Sigmoid colon (tissue), 7 donors: ENCODE data around the gene NFIA. TPM values are rescaled to one million over a fixed set of nuclear protein-coding genes. Genes with fewer than 3 reads are reported as not detected.

Experiments
- DNase-seq: peaks from one replicate; pipeline ENCODE4 v3.0.0-alpha.2; 2019
- H3K27ac ChIP-seq, 4 donors: fragments of 200-600 bp; sonication (generic); one replicate each; pipeline ENCODE4 v1.5.1; 2016 to 2019; ENCODE audit warnings: mild to moderate bottlenecking in 1 of 4
- H3K27me3 ChIP-seq, 3 donors: fragments of 200-600 bp; sonication (generic); one replicate each; pipeline ENCODE4 v1.5.1; 2019; ENCODE audit warnings: mild to moderate bottlenecking in 1 of 3
- H3K36me3 ChIP-seq, 4 donors: fragments of 200-600 bp; sonication (generic); one replicate each; pipeline ENCODE4 v1.5.1; 2016 to 2019
- H3K4me1 ChIP-seq, 4 donors: fragments of 200-600 bp; sonication (generic); one replicate each; pipeline ENCODE4 v1.5.1; 2017 to 2019
- H3K4me3 ChIP-seq, 4 donors: fragments of 200-600 bp; sonication (generic); one replicate each; pipeline ENCODE4 v1.5.1; 2017 to 2019; ENCODE audit warnings: mild to moderate bottlenecking in 2 of 4, moderate library complexity in 1 of 4
- H3K9me3 ChIP-seq, 4 donors: fragments of 200-600 bp in 3 of 4; sonication (generic) in 3 of 4; one replicate each; pipeline versions ENCODE4 v1.5.1 to v1.6.1; 2013 to 2019
- EP300 ChIP-seq, 4 donors: sonication (generic); formaldehyde crosslinking; IDR thresholded peaks; one replicate each; pipeline ENCODE4 v1.6.1; 2017; ENCODE audit warnings: antibody characterized with exemption in 4 of 4
- POLR2A ChIP-seq, 2 donors: fragments of 450-650 bp; IDR thresholded peaks; one replicate each; pipeline ENCODE4 v1.6.1; 2016; ENCODE audit warnings: antibody characterized with exemption in 2 of 2, mild to moderate bottlenecking in 2 of 2, moderate library complexity in 2 of 2
- POLR2AphosphoS5 ChIP-seq, 4 donors: sonication (generic); formaldehyde crosslinking; IDR thresholded peaks; one replicate each; pipeline ENCODE4 v1.6.1; 2017; ENCODE audit warnings: antibody characterized with exemption in 4 of 4
- WGBS, 2 donors: extraction: QIAGEN DNeasy Blood & Tissue Kit; methylation state at CpG; one replicate each; pipeline ENCODE4 v1.1.7; 2013; 5-methylcytosine and 5-hydroxymethylcytosine counted together
- intact Hi-C: fragments of 100-400 bp; cut with DNase I; formaldehyde crosslinking; loops from one replicate; pipeline ENCODE4 v1.15.1; 2023
- polyA plus RNA-seq, 3 donors: library from polyadenylated mRNA; stranded (reverse); fragments of 200-250 nt; gene quantifications; one replicate each; pipeline ENCODE4 v1.2.3, GENCODE V29; 2013
- total RNA-seq, 4 donors: library from RNA; depleted of rRNA; stranded (reverse); fragments of >200 nt; gene quantifications; one replicate each; pipeline ENCODE4 v1.1.0, GENCODE V29; 2016
- TF ChIP-seq, protein P1 (sequence below), 4 experiments: fragments of 450-650 bp in 3 of 4; fragments of 200-600 bp in 1 of 4; IDR thresholded peaks; one replicate each; pipeline ENCODE4 v1.5.1; 2016 to 2019; ENCODE audit warnings: antibody characterized with exemption in 4 of 4, mild to moderate bottlenecking in 3 of 4, moderate library complexity in 2 of 4
- donor health status: healthy with polysubstance abuse.
- donor health status: Bipolar disorder and iron deficiency.
- donor health status: healthy.

Gene NFIA
- total and polyA plus RNA-seq, 7 donors: 2.3 to 154 (median 79.7) TPM

DNA sequence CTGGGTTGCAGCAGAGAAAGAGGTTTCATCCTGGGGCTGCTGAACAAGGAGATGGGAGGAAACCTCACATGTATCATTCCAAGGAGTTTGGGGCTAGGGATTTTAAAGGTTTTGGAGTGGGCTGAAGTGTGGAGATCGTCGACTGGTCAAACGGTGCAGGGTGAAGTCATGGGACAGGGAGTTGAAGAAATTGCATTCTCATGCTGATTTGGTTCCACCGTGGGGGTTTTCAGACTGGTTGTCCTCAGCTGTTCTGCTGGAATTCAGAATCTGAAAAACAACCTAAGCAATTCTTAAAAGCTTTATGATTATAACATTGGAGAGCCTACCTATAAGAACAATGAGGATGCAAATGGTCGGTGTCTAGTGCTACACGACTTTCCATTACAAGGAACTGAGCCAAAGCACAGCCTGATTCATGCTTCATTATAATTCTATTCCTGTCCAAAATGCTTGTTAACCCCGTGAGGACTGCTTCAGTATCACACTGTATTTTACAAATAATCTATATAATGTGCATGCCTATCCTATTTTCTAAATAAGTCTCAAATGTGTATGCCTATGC, 399.9 kb downstream of the NFIA start:
- no peak for DNase-seq
- TF ChIP-seq, protein P1, sequence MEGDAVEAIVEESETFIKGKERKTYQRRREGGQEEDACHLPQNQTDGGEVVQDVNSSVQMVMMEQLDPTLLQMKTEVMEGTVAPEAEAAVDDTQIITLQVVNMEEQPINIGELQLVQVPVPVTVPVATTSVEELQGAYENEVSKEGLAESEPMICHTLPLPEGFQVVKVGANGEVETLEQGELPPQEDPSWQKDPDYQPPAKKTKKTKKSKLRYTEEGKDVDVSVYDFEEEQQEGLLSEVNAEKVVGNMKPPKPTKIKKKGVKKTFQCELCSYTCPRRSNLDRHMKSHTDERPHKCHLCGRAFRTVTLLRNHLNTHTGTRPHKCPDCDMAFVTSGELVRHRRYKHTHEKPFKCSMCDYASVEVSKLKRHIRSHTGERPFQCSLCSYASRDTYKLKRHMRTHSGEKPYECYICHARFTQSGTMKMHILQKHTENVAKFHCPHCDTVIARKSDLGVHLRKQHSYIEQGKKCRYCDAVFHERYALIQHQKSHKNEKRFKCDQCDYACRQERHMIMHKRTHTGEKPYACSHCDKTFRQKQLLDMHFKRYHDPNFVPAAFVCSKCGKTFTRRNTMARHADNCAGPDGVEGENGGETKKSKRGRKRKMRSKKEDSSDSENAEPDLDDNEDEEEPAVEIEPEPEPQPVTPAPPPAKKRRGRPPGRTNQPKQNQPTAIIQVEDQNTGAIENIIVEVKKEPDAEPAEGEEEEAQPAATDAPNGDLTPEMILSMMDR (IDR thresholded peaks at IDR 0.05): no peak
- no peak for TF ChIP-seq EP300 (IDR thresholded peaks at IDR 0.05)
- no peak for TF ChIP-seq POLR2AphosphoS5 (IDR thresholded peaks at IDR 0.05)
- no peak for TF ChIP-seq POLR2A (IDR thresholded peaks at IDR 0.05)
- Histone ChIP-seq H3K4me1 (peaks cover 0 to 13% (median 5%) of the 10 kb centered on the region in 4 donors), H3K27ac (no peak overlapping the region), H3K27me3 (no peaks in the 10 kb centered on the region), H3K4me3 (no peak overlapping the region), H3K9me3 (no peaks in the 10 kb centered on the region), H3K36me3 (no peaks in the 10 kb centered on the region)
- intact Hi-C loops: no loop called here
- WGBS, 2 donors: 76 to 85% methylated on average over 7 of the region's 7 CpGs

DNA sequence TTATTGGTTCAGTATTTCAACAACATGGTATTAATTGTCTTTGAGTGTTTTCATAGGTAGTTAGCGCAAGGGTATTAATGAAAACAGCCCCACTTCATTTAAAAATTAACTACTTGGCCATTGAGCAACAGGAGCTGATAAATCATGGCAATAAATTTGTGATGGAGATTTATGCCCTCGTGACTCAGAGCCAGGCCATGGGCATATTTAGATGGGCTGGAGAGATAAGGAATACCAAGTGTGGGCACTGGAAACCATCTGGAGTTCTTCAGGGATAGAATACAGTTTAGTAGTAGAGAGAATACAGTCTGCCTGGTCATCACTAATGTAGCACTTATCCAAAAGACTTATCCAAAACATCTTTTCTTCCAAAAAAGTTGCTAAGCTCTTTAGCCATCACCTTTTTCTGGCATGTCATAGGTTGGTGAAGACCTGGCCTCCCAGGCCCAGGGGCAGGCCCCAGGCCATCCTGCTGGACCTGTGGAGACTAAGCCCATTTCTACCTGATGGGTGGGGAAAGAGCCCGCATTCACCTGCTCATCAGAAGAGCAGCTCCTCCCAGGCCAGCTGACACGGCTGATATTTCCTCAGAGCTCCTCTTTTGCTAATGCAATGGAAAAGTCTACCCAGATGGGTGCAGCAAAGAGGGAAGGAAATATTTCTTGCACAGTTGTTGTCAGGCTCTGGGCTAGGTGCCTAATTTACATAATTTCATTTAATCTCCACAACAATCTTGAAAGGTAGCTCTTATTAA, 404.6 kb downstream of the NFIA start:
- H3K27me3 ChIP-seq: no peaks in the 10 kb centered on the region
- no peak for DNase-seq
- peaks cover 0 to 36% (median 23%) of the 10 kb centered on the region in 4 donors for H3K4me1 ChIP-seq
- no peak overlapping the region for H3K27ac ChIP-seq
- no peaks in the 10 kb centered on the region for H3K9me3 ChIP-seq
- no peaks in the 10 kb centered on the region for H3K36me3 ChIP-seq
- 72 to 83% methylated on average over 4 of the region's 4 CpGs for WGBS, 2 donors
- H3K4me3 ChIP-seq: no peak overlapping the region
- intact Hi-C loops: no loop called here
- TF ChIP-seq POLR2AphosphoS5 (IDR thresholded peaks at IDR 0.05) (no peak), EP300 (IDR thresholded peaks at IDR 0.05) (no peak), POLR2A (IDR thresholded peaks at IDR 0.05) (no peak)
- TF ChIP-seq, protein P1 (IDR thresholded peaks at IDR 0.05): no peak

DNA sequence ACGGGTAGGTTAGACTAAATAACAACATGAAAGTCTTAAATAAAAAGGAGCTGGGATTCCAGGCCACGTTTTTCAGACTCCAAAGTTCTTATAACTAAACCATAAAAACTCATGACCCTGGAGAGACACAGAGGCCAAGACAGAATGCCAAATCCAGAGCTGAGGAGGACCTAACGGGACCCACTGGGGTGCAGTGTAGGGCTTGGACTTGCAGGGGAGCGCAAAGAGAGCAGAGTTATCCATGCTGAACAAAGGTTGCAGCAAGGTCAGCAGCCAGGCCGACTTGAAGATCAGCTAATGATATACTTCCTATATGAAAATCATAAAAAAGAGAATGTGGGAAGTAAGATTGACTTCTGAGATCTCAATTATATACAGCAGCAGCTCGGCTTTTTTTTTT, 405.4 kb downstream of the NFIA start:
- H3K4me3 ChIP-seq: no peak overlapping the region
- no peak overlapping the region for H3K27ac ChIP-seq
- no peaks in the 10 kb centered on the region for H3K27me3 ChIP-seq
- 58 to 62% methylated on average over 6 of the region's 6 CpGs for WGBS, 2 donors
- no peak for DNase-seq
- TF ChIP-seq POLR2AphosphoS5 (IDR thresholded peaks at IDR 0.05) (no peak), POLR2A (IDR thresholded peaks at IDR 0.05) (no peak), EP300 (IDR thresholded peaks at IDR 0.05) (no peak)
- TF ChIP-seq, protein P1 (IDR thresholded peaks at IDR 0.05): no peak
- H3K4me1 ChIP-seq: peaks cover 0 to 44% (median 29%) of the 10 kb centered on the region in 4 donors
- no peaks in the 10 kb centered on the region for H3K9me3 ChIP-seq
- intact Hi-C loops: no loop called here
- no peaks in the 10 kb centered on the region for H3K36me3 ChIP-seq

DNA sequence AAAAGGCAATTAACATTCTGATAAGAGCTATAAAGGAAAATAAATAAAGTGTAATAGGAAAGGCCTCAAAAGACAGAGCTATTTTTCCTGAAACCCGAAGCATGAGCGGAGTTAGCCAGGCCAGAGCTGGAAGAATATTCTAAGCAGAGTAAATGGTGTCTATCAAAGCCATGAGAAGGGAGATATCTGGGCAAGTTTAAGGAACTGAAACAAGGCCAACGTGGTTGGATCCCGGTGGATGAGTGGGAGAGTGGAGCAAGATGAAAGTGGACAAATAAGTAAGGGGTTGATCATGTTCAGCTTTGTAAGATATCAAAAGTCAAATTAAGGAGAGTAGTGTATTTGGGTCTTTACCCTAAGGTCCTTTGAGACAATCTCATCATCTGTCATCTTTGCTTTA, 408.6 kb downstream of the NFIA start:
- intact Hi-C loops: no loop called here
- TF ChIP-seq POLR2A (IDR thresholded peaks at IDR 0.05): no peak
- TF ChIP-seq POLR2AphosphoS5 (IDR thresholded peaks at IDR 0.05): no peak
- no peak for TF ChIP-seq EP300 (IDR thresholded peaks at IDR 0.05)
- TF ChIP-seq, protein P1 (IDR thresholded peaks at IDR 0.05): no peak
- Histone ChIP-seq H3K4me3 (no peak overlapping the region), H3K9me3 (no peaks in the 10 kb centered on the region), H3K27me3 (no peaks in the 10 kb centered on the region), H3K36me3 (no peaks in the 10 kb centered on the region), H3K4me1 (peaks cover 0 to 44% (median 29%) of the 10 kb centered on the region in 4 donors), H3K27ac (peak overlapping the region; percentile 47 to 68 (median 60))
- no peak for DNase-seq
- 76% methylated on average over 4 of the region's 4 CpGs for WGBS, 2 donors
